ENCODE data around the gene DDOST.

GRCh38 chr1:20643080-20643479 is 18.1 kb downstream of the DDOST start:
- TF ChIP-seq, protein P1, sequence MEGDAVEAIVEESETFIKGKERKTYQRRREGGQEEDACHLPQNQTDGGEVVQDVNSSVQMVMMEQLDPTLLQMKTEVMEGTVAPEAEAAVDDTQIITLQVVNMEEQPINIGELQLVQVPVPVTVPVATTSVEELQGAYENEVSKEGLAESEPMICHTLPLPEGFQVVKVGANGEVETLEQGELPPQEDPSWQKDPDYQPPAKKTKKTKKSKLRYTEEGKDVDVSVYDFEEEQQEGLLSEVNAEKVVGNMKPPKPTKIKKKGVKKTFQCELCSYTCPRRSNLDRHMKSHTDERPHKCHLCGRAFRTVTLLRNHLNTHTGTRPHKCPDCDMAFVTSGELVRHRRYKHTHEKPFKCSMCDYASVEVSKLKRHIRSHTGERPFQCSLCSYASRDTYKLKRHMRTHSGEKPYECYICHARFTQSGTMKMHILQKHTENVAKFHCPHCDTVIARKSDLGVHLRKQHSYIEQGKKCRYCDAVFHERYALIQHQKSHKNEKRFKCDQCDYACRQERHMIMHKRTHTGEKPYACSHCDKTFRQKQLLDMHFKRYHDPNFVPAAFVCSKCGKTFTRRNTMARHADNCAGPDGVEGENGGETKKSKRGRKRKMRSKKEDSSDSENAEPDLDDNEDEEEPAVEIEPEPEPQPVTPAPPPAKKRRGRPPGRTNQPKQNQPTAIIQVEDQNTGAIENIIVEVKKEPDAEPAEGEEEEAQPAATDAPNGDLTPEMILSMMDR (IDR thresholded peaks at IDR 0.05): no peak
- TF ChIP-seq POLR2AphosphoS5 (IDR thresholded peaks at IDR 0.05) (no peak), EP300 (IDR thresholded peaks at IDR 0.05; ENCODE audit: low read depth) (no peak)

All from transverse colon (tissue), 4 donors.